Loucy (cell line): ENCODE data around the gene MINK1.

Experiments used
- H2AFZ ChIP-seq: fragments of 200-600 bp; sonication (generic); 2 replicates; pipeline ENCODE4 v1.6.0; 2016; ENCODE audit warnings: antibody characterized with exemption, mild to moderate bottlenecking, low read length, moderate library complexity
- H3F3A ChIP-seq: fragments of 200-600 bp; 2 replicates; pipeline ENCODE4 v1.6.0; 2016; ENCODE audit warnings: antibody characterized with exemption, low read depth, mild to moderate bottlenecking
- H3K27me3 ChIP-seq: fragments of 200-600 bp; sonication (generic); 2 replicates; pipeline ENCODE4 v1.6.1; 2014; ENCODE audit warnings: low read length, mild to moderate bottlenecking; ENCODE audit not compliant: insufficient read depth, poor library complexity, severe bottlenecking
- H3K36me3 ChIP-seq: fragments of 200-600 bp; sonication (generic); 2 replicates; pipeline ENCODE4 v1.6.1; 2016; ENCODE audit warnings: low read length; ENCODE audit not compliant: insufficient read depth
- H3K4me1 ChIP-seq: fragments of 200-600 bp; sonication (generic); 2 replicates; pipeline ENCODE4 v1.5.1; 2014; ENCODE audit warnings: low read length, mild to moderate bottlenecking; ENCODE audit not compliant: insufficient read depth, poor library complexity, severe bottlenecking
- H3K4me2 ChIP-seq: fragments of 200-600 bp; sonication (generic); 2 replicates; pipeline ENCODE4 v1.6.0; 2014; ENCODE audit warnings: antibody characterized with exemption, low read length, low read depth, mild to moderate bottlenecking; ENCODE audit not compliant: poor library complexity, severe bottlenecking
- H3K4me3 ChIP-seq: fragments of 200-600 bp; sonication (generic); 2 replicates; pipeline ENCODE4 v1.5.1; 2014; ENCODE audit warnings: low read length, mild to moderate bottlenecking, mixed read lengths; ENCODE audit not compliant: poor library complexity, severe bottlenecking
- H3K79me2 ChIP-seq: fragments of 200-600 bp; sonication (generic); 2 replicates; pipeline ENCODE4 v1.6.1; 2014; ENCODE audit warnings: low read length; ENCODE audit not compliant: insufficient read depth
- H3K9ac ChIP-seq: fragments of 200-600 bp; sonication (generic); 2 replicates; pipeline ENCODE4 v1.6.0; 2014; ENCODE audit warnings: mild to moderate bottlenecking, low read depth, low read length, moderate library complexity; ENCODE audit not compliant: poor library complexity, severe bottlenecking
- H3K9me2 ChIP-seq: fragments of 200-600 bp; sonication (generic); replicated peaks from 2 replicates; pipeline ENCODE4 v1.6.1; 2016; ENCODE audit warnings: low read depth, low read length, mixed read lengths
- H3K9me3 ChIP-seq: fragments of 200-600 bp; sonication (generic); 2 replicates; pipeline ENCODE4 v1.6.1; 2014; ENCODE audit warnings: mild to moderate bottlenecking, antibody characterized with exemption, low read length, low read depth; ENCODE audit not compliant: insufficient read depth
- H4K20me1 ChIP-seq: fragments of 200-600 bp; sonication (generic); 2 replicates; pipeline ENCODE4 v1.6.0; 2014; ENCODE audit warnings: antibody characterized with exemption, low read length, mild to moderate bottlenecking; ENCODE audit not compliant: insufficient read depth, poor library complexity, severe bottlenecking
- CTCF ChIP-seq: fragments of 200-600 bp; sonication (generic); conservative IDR thresholded peaks from 2 replicates; pipeline ENCODE4 v1.5.1; 2014; ENCODE audit warnings: mild to moderate bottlenecking, antibody characterized with exemption, low read length
- EZH2phosphoT487 ChIP-seq: fragments of 200-600 bp; IDR thresholded peaks from 2 replicates; pipeline ENCODE4 v1.6.1; 2018; ENCODE audit warnings: antibody characterized with exemption, mild to moderate bottlenecking, moderate library complexity, borderline replicate concordance

The MINK1 gene

GRCh38 chr17:4898351-4898750 lies 65.2 kb downstream of the MINK1 start:
- Histone ChIP-seq H3K36me3 (peaks cover 15% of the 10 kb centered on the region; the same call in 1 of the 2 replicates), H3K4me2 (no peak overlapping the region), H3K9me3 (no peaks in the 10 kb centered on the region), H3K9ac (no peak overlapping the region), H2AFZ (no peak overlapping the region), H3K27me3 (no peaks in the 10 kb centered on the region), H4K20me1 (no peaks in the 10 kb centered on the region), H3K4me1 (peaks cover 7% of the 10 kb centered on the region), H3K9me2 (no peaks in the 10 kb centered on the region), H3F3A (no peaks in the 10 kb centered on the region), H3K79me2 (no peaks in the 10 kb centered on the region), H3K4me3 (no peak overlapping the region)
- no peak for TF ChIP-seq CTCF
- no peak for TF ChIP-seq EZH2phosphoT487

GRCh38 chr17:4898927-4899326 lies 65.8 kb downstream of the MINK1 start:
- Histone ChIP-seq H3K4me3 (no peak overlapping the region), H3K27me3 (no peaks in the 10 kb centered on the region), H3K9me2 (no peaks in the 10 kb centered on the region), H3K9me3 (no peaks in the 10 kb centered on the region), H4K20me1 (no peaks in the 10 kb centered on the region), H2AFZ (no peak overlapping the region), H3K36me3 (peaks cover 15% of the 10 kb centered on the region; the same call in 1 of the 2 replicates), H3K4me1 (peaks cover 8% of the 10 kb centered on the region), H3K79me2 (no peaks in the 10 kb centered on the region), H3K4me2 (no peak overlapping the region), H3F3A (no peaks in the 10 kb centered on the region), H3K9ac (no peak overlapping the region)
- TF ChIP-seq CTCF (no peak), EZH2phosphoT487 (no peak)

GRCh38 chr17:4899341-4900230 lies 66.4 kb downstream of the MINK1 start, which contains the start of gene C17orf107:
Gene C17orf107, plus strand, starts transcription at chr17:4899536. Its CDS starts 227 bp downstream, at chr17:4899763.
- H3K36me3 ChIP-seq = peaks cover 15% of the 10 kb centered on the region; the same call in 1 of the 2 replicates

More at GRCh38 chr17:4899341-4900230, 66.4 kb downstream of the MINK1 start, which contains the start of gene C17orf107:
- Histone ChIP-seq H3K4me2 (no peak within 1 kb of the TSS), H3K4me3 (no peak within 1 kb of the TSS), H2AFZ (no peak within 1 kb of the TSS), H3K9ac (no peak within 1 kb of the TSS), H3K79me2 (no peaks in the 10 kb centered on the region), H3K4me1 (peaks cover 8% of the 10 kb centered on the region), H3K9me2 (no peaks in the 10 kb centered on the region), H3K27me3 (no peaks in the 10 kb centered on the region), H4K20me1 (no peaks in the 10 kb centered on the region), H3F3A (no peaks in the 10 kb centered on the region), H3K9me3 (no peaks in the 10 kb centered on the region)
- TF ChIP-seq EZH2phosphoT487 = no peak
- TF ChIP-seq CTCF = no peak
